CD14-positive monocyte (primary cell): ENCODE results near the gene CXCL11. TPM values are rescaled to one million over a fixed set of nuclear protein-coding genes. Genes with fewer than 3 reads are reported as not detected.

Experiments used
- DNase-seq, 3 donors: peaks; one replicate each; pipeline ENCODE4 v3.0.0-alpha.2; 2011 to 2022
- H2AFZ ChIP-seq: 2 replicates; pipeline ENCODE4 v1.6.0; 2012; ENCODE audit warnings: mild to moderate bottlenecking, low read depth, low read length, inconsistent platforms; ENCODE audit not compliant: insufficient read depth, poor library complexity, severe bottlenecking
- H3K27ac ChIP-seq, 2 donors: 1 replicate in 1 of 2; 2 replicates in 1 of 2; pipeline ENCODE4 v1.5.1; 2012 to 2013; ENCODE audit warnings: low read length in 2 of 2, control low read depth in 1 of 2, inconsistent platforms in 1 of 2, low read depth in 1 of 2, mild to moderate bottlenecking in 1 of 2
- H3K27me3 ChIP-seq, 2 donors: one replicate each; pipeline versions ENCODE4 v1.6.0 to v1.6.1; 2011 to 2013; ENCODE audit warnings: low read length in 2 of 2; ENCODE audit not compliant: control insufficient read depth in 2 of 2, insufficient read depth in 2 of 2
- H3K36me3 ChIP-seq, 2 donors: replicated peaks in 1 of 2; 1 replicate in 1 of 2; 2 replicates in 1 of 2; pipeline versions ENCODE4 v1.5.1 to v1.6.1; 2012 to 2013; ENCODE audit warnings: low read length in 2 of 2, control low read depth in 1 of 2, inconsistent platforms in 1 of 2, mild to moderate bottlenecking in 1 of 2; ENCODE audit not compliant: insufficient read depth in 2 of 2, control insufficient read depth in 1 of 2
- H3K4me1 ChIP-seq, 2 donors: 1 replicate in 1 of 2; 2 replicates in 1 of 2; pipeline versions ENCODE4 v1.5.1 to v1.6.1; 2012 to 2013; ENCODE audit warnings: low read length in 2 of 2, control low read depth in 1 of 2, inconsistent platforms in 1 of 2, mild to moderate bottlenecking in 1 of 2, moderate library complexity in 1 of 2; ENCODE audit not compliant: insufficient read depth in 2 of 2, control insufficient read depth in 1 of 2
- H3K4me2 ChIP-seq: replicated peaks from 2 replicates; pipeline ENCODE3; 2012; ENCODE audit warnings: low read length, moderate library complexity, mild to moderate bottlenecking; ENCODE audit not compliant: poor library complexity, severe bottlenecking; ENCODE audit errors: extremely low read depth
- H3K4me3 ChIP-seq, 3 experiments: fragments of 200-600 bp in 1 of 3; sonication (generic) in 1 of 3; replicated peaks in 1 of 3; 1 replicate in 2 of 3; 2 replicates in 1 of 3; pipeline ENCODE4 v1.5.1; 2011 to 2013; ENCODE audit warnings: low read length in 3 of 3, mild to moderate bottlenecking in 3 of 3, control low read depth in 2 of 3, low read depth in 2 of 3, inconsistent platforms in 1 of 3, moderate library complexity in 1 of 3
- H3K79me2 ChIP-seq: 2 replicates; pipeline ENCODE4 v1.6.0; 2012; ENCODE audit warnings: mild to moderate bottlenecking, control low read depth, inconsistent platforms, low read length, moderate library complexity; ENCODE audit not compliant: insufficient read depth
- H3K9ac ChIP-seq: 2 replicates; pipeline ENCODE4 v1.6.0; 2017; ENCODE audit warnings: low read length, mild to moderate bottlenecking; ENCODE audit not compliant: insufficient read depth, poor library complexity, severe bottlenecking
- H3K9me3 ChIP-seq, 2 donors: replicated peaks in 1 of 2; 1 replicate in 1 of 2; 2 replicates in 1 of 2; pipeline versions ENCODE4 v1.5.1 to v1.6.1; 2012 to 2013; ENCODE audit warnings: low read length in 2 of 2, control low read depth in 1 of 2; ENCODE audit not compliant: control insufficient read depth in 1 of 2, insufficient read depth in 1 of 2
- H4K20me1 ChIP-seq: 2 replicates; pipeline ENCODE4 v1.6.0; 2012; ENCODE audit warnings: mild to moderate bottlenecking, low read length, control low read depth, moderate library complexity; ENCODE audit not compliant: insufficient read depth
- H3K27ac Mint-ChIP-seq, 7 donors: one replicate each; pipeline ENCODE4 v1.8.0; 2020; ENCODE audit warnings: mild to moderate bottlenecking in 7 of 7, mixed read lengths in 7 of 7, moderate library complexity in 6 of 7, inconsistent platforms in 2 of 7
- H3K27me3 Mint-ChIP-seq, 3 donors: one replicate each; pipeline ENCODE4 v1.8.0; 2021 to 2022; ENCODE audit warnings: low read depth in 3 of 3, mild to moderate bottlenecking in 3 of 3, mixed read lengths in 3 of 3, moderate library complexity in 3 of 3, inconsistent platforms in 1 of 3
- H3K36me3 Mint-ChIP-seq, 2 donors: one replicate each; pipeline ENCODE4 v1.8.0; 2020; ENCODE audit warnings: mixed read lengths in 2 of 2, inconsistent platforms in 1 of 2, mild to moderate bottlenecking in 1 of 2
- H3K4me1 Mint-ChIP-seq: one replicate; pipeline ENCODE4 v1.8.0; 2020; ENCODE audit warnings: mild to moderate bottlenecking, mixed read lengths
- H3K4me3 Mint-ChIP-seq, 2 donors: one replicate each; pipeline ENCODE4 v1.8.0; 2020; ENCODE audit warnings: mild to moderate bottlenecking in 2 of 2, mixed read lengths in 2 of 2, moderate library complexity in 1 of 2
- H3K9me3 Mint-ChIP-seq, 7 donors: one replicate each; pipeline ENCODE4 v1.8.0; 2020 to 2022; ENCODE audit warnings: mixed read lengths in 7 of 7, mild to moderate bottlenecking in 6 of 7, moderate library complexity in 6 of 7, inconsistent platforms in 2 of 7
- CTCF ChIP-seq: fragments of 200-600 bp; IDR thresholded peaks from one replicate; pipeline ENCODE4 v1.8.0; 2022; ENCODE audit warnings: antibody characterized with exemption, mild to moderate bottlenecking
- WGBS: methylation state at CpG from one replicate; pipeline ENCODE4 v1.1.5; 2013; ENCODE audit warnings: missing lambda C conversion rate; ENCODE audit not compliant: insufficient coverage; 5-methylcytosine and 5-hydroxymethylcytosine counted together
- intact Hi-C, 2 donors: fragments of 100-400 bp; cut with micrococcal nuclease; formaldehyde crosslinking; loops; one replicate each; pipeline versions ENCODE4 v1.15.0 to v1.15.1; 2023
- polyA plus RNA-seq, 3 donors: library from polyadenylated mRNA; depleted of rRNA in 1 of 3; unstranded in 2 of 3; stranded (reverse) in 1 of 3; fragments of 300-500 nt in 2 of 3; fragments of >200 nt in 1 of 3; fragmentation: Illumina TruSeq in 2 of 3; gene quantifications; 1 replicate in 2 of 3; 2 replicates in 1 of 3; pipeline ENCODE4 v1.2.3, GENCODE V29; 2012 to 2021

Gene CXCL11
- polyA plus RNA-seq, 3 donors = 0.15 to 0.36 (median 0.25) TPM

GRCh38 chr4:76036855-76037254 lies 985 bp upstream of the CXCL11 start:
- no peak for TF ChIP-seq CTCF
- Histone ChIP-seq H2AFZ (no peak overlapping the region), H3K9ac (no peak overlapping the region), H4K20me1 (no peaks in the 10 kb centered on the region), H3K27me3 (peaks cover 2% of the 10 kb centered on the region in 2 donors), H3K4me3 (no peak overlapping the region), H3K4me2 (no peak overlapping the region), H3K79me2 (no peaks in the 10 kb centered on the region), H3K4me1 (peaks cover 11 to 15% of the 10 kb centered on the region in 2 donors), H3K9me3 (no peaks in the 10 kb centered on the region), H3K27ac (no peak overlapping the region), H3K36me3 (no peaks in the 10 kb centered on the region)
- no peaks in the 10 kb centered on the region for H3K9me3 Mint-ChIP-seq
- H3K4me1 Mint-ChIP-seq = peaks cover 17% of the 10 kb centered on the region
- whole genome bisulfite sequencing = 94% methylated on average over 3 of the region's 3 CpGs
- H3K4me3 Mint-ChIP-seq = no peak overlapping the region
- H3K36me3 Mint-ChIP-seq = no peaks in the 10 kb centered on the region
- DNase-seq = no peak
- H3K27ac Mint-ChIP-seq = no peak overlapping the region
- intact Hi-C loops = no loop called here
- H3K27me3 Mint-ChIP-seq = peaks cover 0 to 3% (median 2%) of the 10 kb centered on the region in 3 donors

- Mint-ChIP-seq H3K4me1 (peaks cover 17% of the 10 kb centered on the region), H3K9me3 (no peaks in the 10 kb centered on the region), H3K27me3 (peaks cover 0 to 2% (median 0%) of the 10 kb centered on the region in 3 donors), H3K36me3 (no peaks in the 10 kb centered on the region), H3K4me3 (no peak overlapping the region), H3K27ac (peak overlapping the region in 2 of 7 donors; percentile 9 to 35)
- no peak overlapping the region for H2AFZ ChIP-seq
- no peak overlapping the region for H3K9ac ChIP-seq
- DNase-seq = peak; percentile 49 to 66 (median 52)
- no CpG with 5 or more reads among the region's 3 CpGs for WGBS
- peaks cover 11 to 15% of the 10 kb centered on the region in 2 donors for H3K4me1 ChIP-seq
- H3K36me3 ChIP-seq = no peaks in the 10 kb centered on the region
- no peaks in the 10 kb centered on the region for H3K27me3 ChIP-seq
- H3K9me3 ChIP-seq = no peaks in the 10 kb centered on the region
- no peak overlapping the region for H3K27ac ChIP-seq
- H3K79me2 ChIP-seq = no peaks in the 10 kb centered on the region
- no peaks in the 10 kb centered on the region for H4K20me1 ChIP-seq
- TF ChIP-seq CTCF = no peak
- no peak overlapping the region for H3K4me3 ChIP-seq
- H3K4me2 ChIP-seq = no peak overlapping the region
- intact Hi-C loops = no loop called here
These were observed 729 bp downstream of the CXCL11 start for GRCh38 chr4:76035141-76035540.
